DMS114 treated with DMSO at 0.1 percent for 48 hours (cell line): Measurements from ENCODE around the gene TFDP3.

ENCODE experiments used
- DNase-seq: peaks from one replicate; lab custom pipeline; 2025; ENCODE audit not compliant: unreplicated experiment; lab: John Stamatoyannopoulos, UW

TFDP3 gene

GRCh38 chrX:133188631-133189030, 29.5 kb downstream of the TFDP3 start:
- no peak for DNase-seq

- DNase-seq = no peak
Measured at GRCh38 chrX:133185938-133186337, 32.2 kb downstream of the TFDP3 start.

- no peak for DNase-seq
Measured at GRCh38 chrX:133185119-133185518, 33.0 kb downstream of the TFDP3 start.

- no peak for DNase-seq
Measured at GRCh38 chrX:133183806-133184205, 34.3 kb downstream of the TFDP3 start.

DNA sequence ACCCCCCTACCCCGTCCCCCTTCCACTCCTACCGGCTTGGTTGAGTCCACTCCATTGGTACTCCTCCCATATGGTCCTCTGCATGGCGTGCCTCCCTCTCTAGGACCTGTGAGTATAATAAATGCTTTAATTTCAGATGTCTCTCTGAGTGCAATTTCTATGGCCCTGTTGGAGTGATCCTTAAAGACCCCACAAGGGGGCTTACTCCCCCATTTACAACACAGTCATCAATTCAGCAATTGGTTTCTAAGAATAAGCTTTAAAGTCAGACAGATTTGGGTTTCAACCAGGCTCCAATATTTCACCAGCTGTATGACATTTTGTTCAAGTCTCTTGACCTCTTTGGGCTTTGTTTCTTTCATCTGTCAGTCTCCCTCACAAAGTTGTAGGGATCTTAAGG, 38.7 kb downstream of the TFDP3 start:
- DNase-seq = no peak

DNA sequence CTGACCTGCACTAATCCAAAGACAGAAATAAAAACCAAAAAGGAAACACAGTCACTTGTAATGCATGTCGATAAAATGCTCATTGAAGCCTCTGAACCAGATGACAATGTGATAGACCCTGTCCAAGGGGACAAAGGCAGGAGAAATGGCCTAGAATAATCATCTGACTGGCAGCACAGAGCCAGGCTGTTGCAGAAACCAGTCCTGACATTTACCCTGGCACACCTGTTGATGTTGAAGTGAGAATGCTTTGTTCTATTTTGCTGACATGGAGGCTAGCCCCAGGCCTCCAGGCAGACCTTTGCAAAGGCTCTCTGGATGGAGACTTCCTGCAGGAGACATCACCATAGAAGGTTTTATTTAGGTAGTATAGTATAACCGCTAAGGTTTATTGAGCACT, 41.0 kb downstream of the TFDP3 start:
- DNase-seq = no peak

DNA sequence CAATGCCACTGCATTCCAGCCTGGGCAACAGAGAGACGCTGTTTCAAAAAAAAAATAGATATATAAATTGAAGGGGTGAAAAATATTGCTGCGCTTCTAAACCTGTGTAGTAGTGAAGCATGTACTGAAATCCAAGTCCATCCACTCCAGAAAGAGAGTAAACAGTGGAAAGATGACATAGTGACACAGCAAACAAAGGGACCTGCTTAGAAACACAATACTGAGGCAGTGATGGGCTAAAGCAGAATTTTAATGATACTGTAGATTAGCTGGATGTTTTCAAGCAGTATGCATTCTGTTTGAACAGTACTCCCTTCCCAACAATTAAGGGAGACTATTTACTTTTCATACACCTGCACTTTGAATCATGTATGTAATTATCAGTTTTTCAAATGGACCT, 42.5 kb downstream of the TFDP3 start:
- no peak for DNase-seq

DNA sequence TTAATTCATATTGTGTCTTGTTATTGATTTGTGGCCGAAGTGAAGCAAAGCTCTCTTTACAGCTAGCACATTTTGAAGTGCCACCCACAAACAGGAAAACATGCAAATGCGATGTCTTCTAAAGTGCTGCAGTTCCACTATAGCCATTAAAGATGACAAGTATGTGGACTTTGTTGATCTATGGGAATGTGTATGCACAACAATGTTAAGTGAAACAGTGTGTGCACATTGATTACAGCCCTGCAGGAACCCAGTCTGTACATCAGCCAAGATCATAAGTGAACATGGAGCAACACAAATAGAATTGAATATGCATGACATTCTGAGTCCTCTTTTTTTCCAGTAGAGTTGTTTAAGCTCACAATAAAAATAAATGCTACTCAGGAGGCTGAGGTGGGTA, 43.0 kb downstream of the TFDP3 start:
- no peak for DNase-seq

DNA sequence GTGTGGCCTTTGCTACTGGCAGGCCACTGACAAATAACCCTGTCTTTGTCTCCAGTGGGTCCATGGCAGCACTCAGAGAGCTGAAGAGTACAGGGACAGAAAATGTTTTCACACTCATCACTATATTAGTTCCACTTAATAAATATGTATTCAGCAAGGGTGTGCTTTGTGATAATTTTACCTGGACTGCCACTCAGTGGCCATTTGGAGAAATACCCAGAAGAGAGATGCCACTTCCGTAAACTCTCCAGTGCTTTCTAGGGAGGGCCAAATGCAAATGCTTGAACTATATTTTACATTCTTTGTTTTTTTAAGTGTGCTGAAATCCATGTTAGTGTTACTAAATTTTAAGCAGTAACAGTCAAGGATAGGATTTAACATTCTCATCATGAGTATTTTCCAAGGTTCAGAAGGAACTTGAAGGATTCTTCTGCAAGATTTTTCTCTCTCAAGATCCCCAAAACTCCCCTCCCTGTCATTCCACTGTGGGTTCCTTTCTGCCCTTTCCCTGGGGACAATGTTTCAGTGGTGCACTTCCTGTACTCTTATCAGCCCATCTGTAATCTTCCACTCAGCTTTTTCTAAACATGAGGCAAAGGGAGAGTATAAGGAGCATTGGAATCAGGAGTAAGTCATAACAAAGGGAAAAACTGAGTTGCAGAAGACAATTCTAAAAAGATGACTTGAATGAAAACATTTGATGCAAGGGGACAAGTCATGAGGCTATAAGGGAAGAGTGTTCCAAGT, 46.0 kb downstream of the TFDP3 start:
- peak; percentile 0 for DNase-seq
